GM19043 (cell line): Measurements from ENCODE around the gene SYT5.
"Not testable (repeated sequence)": the region's sequence is repeated elsewhere in the genome, so short reads cannot be mapped to it uniquely, and the experiment has no call there.

Experiments used
- ATAC-seq: cut with Tn5 transposase; IDR thresholded peaks from one replicate; pipeline ENCODE4 v1.9.1; 2021; ENCODE audit warnings: low read depth; ENCODE audit not compliant: unreplicated experiment

SYT5 gene

DNA sequence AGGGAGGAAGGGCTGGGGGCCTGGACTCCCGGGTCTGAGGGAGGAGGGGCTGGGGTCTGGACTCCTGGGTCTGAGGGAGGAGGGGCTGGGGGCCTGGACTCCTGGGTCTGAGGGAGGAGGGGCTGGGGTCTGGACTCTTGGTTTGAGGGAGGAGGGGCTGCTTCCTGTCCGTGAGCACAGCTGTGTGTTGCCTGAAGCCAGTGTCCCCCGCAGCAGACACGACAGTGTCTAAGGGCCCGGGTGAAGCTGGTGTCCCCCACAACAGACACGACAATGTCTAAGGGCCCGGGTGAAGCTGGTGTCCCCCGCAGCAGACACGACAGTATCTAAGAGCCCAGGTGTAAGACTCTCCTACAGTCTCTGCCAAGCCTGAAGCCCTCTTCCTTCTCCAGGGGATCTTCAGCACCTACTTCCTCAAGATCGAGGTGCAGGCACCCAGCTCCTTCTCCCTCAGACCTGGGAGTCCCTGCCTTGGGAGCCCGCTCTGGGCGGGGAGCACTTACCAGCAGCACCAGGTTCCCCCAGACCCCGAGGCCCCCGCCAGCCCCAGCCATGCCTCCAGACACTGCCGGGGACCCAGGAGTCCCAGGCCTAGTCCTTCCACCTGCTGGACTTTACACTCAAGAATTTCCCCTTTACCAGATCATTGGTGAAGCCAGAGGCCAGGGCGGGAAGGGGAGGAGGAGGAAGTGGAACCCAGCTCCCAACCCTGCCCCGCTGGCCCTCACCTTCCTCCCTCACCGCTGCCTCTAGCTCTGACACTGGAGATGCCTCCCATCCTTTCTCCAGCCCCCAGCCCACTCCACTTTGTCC is 29.0 kb upstream of the SYT5 start, which contains the start of gene PTPRH:
TSS of gene PTPRH (minus strand) at position 622 of the 813 bp plus-strand sequence. CDS start at position 554, 68 bp downstream.
- no peak for ATAC-seq

DNA sequence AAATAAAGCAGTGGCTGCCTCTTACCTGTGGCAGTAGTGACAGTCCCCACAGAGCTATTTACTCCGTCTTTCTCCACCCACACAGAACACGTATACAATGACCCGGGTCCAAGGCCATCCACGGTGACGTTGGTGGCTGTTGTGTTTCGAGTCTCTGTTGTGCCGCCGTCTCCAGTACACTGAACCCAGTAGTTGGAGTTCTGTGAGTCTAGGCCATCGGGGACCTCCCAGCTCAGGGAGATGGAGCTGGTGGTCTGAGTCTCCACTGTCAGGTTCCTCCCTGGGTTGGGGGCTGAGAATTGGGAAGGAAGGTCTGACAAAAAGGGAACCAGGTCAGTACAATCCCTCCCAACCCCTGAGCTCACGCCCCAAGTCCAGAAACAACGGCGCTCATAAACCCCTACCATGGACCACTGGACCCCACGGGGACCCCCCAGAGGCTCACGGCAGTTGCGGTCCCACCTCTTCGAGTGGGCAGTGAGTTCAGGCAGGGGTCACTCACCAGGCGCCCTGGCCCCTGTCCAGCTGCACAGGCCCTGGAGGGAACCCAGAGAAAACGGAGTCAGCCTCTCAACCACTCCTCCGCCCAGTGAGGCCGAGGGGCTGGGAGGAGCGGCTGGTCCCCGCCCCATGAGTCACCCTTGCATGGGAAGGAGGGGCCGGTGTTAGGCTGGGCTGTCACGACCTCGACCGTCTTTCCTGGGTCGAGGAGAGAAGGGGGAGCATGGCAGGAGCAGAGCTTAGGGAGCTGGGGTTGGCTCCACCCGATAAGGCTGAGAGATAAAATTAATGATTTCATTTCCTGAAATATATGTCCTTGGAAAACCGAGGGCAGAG is 26.8 kb upstream of the SYT5 start:
- ATAC-seq: no peak

DNA sequence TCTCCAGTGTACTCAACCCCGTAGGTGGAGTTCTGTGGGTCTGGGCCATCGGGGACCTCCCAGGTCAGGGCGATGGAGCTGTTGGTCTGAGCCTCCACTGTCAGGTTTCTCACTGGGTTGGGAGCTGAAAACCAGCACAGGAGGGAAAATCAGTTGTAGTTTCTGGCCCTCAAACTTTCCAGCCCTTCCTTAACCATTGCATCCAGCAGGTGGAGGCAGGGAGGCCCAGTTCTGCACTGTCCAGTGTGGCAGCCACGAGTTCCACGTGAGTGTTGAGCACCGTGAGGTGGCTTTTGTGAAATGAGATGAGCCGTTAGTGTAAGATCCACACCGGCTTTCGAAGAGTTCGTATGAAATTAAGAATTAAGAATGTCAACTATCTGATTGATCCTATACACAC is 22.1 kb upstream of the SYT5 start:
- not testable (repeated sequence) for ATAC-seq

DNA sequence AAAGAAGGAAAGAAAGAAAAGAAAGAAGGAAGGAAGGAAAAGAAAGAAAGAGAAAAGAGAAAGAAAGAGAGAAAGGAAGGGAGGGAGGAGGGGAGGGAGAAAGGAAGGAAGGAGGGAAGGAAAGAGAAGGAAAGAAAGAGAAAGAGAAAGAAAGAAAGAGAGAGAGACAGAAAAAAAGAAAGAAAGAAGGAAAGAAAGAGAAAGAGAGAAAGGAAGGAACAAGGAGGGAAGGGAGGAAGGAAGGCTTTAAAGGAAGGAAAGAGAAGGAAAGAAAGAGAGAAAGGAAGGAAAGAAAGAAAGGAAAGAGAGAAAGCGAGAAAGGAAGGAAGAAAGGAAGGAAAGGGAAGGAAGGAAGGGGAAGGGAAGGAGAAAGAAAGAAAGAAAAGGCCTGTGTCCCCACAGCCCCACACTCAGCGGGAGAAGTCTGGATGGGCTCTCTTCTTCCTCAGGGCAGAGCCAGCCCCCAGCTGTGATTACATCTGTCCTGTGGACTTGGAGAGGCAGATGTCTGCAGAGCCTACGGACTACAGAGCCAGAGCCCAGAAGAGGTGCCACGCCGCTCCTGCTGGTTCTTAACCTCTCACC is 19.6 kb upstream of the SYT5 start:
- ATAC-seq: no peak

DNA sequence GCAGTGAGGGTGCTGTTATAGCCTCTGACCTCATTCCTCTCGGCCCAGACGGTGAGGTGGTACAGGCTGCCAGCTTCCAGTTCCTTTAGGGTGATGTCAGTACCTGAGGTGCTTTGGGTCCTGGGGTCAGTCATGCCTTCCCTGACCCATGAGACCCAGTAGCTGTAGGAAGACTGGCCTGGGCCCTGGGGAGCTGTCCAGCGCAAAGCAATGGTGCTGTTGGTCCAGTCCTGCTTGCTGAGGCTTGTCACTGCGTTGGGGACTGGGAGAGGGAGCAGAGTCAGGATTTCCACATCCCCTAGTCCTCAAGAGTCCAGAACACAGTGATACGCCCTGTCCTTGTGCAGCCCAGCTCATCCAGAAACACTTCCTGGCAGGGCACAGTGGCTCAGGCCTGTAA is 18.6 kb upstream of the SYT5 start:
- ATAC-seq: no peak

DNA sequence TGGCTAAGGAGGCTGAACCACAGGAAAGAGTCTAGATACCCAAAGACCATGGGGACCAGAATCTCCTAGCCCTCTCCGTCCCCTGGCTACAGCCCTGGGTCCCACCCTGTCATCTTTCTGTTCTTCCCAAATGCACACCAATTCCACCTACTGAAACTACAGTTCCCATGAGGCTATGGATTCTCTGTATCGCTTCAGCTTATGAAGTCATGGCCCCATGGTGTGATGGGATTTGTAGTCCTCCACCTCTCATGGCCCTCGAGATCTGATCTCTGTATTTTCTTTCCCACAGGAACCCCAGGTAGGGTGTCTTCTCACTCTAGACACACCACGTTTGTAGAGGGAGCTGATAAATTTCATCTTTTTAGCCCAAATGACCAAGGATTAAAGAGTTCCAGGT is 17.4 kb upstream of the SYT5 start:
- no peak for ATAC-seq

DNA sequence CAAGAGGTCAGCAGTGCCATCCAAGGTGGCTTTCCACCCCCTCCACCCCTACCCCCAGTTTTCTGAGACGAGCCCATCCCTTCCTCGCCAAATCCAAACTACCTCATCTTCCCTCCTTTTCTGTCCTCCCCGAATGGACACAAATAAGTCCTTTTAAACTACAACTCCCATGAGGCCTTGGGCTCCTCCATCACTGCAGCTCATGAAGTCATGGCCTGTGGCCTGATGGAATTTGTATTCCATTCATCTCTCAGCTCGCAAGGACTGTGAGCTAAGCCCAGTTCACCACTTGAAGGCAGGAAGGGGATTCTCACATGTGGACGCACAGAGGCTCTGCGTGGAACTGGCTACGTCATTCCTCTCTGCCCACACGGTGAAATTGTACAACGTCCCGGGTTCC is 16.7 kb upstream of the SYT5 start:
- no peak for ATAC-seq

DNA sequence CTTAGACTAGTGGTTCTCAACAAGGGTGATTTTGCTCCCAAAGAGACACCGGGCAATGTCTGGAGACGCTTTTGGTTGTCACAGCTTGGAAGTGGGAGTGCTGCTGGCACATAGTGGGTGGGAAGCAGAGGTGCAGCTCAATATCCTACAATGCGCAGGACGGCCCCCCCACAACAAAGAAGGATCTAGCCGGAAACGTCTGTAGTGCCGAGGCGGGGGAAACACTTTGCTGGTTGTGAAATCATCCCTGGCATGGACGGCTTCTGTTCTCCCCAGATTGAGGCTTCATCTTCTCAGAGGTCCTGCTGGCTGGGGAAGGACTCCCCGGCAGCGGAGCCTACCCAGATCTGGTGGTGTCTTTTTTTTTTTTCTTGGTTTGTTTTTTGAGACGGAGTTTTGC is 13.4 kb upstream of the SYT5 start:
- ATAC-seq: no peak

DNA sequence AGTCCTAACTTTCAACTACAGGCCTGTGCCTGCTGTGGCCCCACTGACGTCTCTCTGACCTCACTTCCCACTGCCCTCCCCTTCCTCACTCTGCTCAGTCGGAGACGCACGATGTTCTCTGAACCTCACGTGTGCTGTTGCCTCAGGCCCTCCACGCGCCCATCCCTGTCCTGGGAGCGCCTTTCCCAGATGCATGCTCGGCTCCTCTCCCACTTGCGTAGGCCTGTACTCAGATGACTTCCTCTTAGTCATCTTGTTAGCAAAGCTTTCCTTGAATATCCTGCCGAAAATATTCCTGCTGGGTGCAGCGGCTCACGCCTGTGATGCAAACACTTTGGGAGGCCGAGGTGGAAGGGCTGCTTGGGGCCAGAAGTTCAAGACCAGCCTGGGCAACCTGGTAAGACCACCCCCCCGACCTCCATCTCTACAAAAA is 9.3 kb upstream of the SYT5 start:
- no peak for ATAC-seq

DNA sequence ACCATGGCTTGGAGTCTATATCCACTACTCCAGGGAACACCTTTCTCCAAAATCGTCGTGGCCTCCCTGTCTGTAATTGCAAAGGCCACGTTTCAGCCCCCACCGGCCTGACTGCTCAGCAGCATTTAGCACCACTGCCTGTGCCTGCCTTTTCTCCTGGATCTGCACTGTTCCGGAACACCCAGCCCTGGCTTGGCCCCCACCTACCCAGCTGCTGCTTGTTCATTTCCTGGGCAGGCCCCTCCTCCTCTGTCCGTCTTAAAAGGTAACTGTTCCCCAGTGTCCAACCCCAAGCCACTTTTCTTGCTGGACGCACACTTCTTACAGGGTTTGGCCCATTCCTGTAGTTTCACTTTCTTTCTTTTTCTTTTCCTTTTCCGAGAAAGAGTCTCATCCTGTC is 8.5 kb upstream of the SYT5 start:
- no peak for ATAC-seq

DNA sequence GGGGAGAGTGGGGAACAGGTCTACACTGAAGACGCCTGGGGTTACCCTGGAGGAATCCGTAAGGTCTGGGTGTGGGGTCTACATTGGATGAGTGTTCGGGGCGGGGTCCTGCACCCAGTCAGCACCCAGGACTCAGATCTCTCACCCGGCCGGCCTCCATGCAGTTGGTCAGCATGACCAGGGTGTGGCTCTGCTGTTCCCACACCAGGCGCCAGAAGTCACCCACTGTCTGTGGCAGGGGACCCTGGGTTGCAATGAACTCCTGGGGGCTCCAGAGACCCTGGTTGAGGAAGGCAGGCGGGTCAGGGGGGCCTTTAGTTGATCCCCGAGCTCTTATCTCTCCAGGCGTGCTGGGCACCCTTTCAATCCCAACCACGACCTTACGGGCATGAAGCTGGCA is 6.0 kb upstream of the SYT5 start:
- ATAC-seq: no peak

DNA sequence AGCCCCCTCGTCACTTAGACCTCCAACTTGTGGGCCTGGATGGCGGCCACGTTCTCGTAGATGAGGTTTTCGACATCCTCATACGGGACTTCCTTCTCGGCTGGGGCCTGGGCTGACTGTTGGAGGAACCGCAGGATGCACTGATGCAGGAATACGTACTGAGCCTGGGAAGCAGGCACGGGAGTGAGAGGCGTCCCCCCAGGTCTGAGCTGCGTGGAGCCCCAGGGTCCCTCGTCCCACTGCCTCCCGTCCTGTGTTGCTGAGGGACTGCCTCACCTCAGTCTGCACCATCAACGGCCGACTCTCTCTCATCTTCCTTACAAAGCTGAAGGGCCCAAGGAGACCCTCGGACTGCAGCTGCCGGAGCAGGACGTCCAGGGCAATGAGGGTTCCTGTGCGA is 1.7 kb upstream of the SYT5 start:
- ATAC-seq: no peak

DNA sequence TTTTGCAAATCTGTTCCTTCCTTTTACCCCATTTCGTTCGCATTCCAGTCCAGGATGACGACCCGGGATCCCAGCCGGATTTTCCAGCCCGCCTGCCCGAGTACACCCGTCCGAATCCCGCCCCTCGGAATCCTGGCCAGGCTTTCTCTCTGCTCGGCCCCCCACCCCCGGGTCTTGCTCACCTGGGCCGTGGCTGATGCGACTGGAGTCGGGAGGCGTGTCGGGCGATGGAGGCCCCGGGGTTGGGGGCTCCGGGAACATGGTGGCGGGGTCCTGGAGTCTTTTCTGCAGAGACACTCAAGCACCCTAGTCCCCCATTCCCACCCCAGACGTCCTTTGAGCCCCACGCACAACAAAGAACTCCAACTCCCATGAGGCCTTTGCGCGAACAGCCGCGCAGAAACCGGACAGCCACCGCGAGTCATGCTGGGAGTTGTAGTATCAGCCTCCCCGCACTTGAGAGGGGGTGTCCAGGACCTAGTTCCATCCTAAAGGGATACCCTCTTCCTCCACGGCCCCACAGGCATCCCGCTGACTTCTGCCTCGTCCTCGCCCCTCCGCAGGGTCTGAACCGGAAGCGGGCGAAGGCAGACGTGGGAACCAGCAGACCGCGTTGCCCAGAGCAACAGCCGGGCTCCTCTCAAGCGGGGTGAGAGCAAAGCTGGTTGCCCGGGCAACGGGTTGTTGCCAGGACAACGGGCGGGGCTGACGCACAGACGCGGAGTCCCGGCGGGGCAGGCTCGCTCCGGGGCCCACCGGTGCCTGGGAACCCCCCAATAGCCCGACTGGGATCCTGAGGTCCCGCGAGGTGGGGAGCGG is 1.1 kb downstream of the SYT5 start:
- ATAC-seq: no peak

DNA sequence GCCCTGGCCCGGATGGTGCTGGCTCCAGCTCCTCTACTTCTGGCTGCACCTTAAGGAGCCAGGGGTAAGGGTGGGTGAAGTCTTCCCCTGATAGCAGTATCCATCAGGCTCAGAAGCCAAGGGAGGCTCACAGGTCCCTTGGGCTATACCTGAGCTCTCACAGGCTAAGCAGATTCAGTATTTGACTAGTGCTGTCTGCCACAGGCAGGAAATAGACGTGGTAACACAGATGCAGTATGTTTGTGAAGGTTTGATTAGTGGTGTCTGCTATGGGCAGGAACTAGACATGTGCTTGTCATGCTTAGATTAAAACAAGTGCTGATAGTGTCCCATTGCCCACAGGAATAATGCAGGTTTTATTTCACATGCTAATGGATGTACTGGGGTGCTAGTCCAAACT is 4.0 kb downstream of the SYT5 start:
- ATAC-seq: no peak

DNA sequence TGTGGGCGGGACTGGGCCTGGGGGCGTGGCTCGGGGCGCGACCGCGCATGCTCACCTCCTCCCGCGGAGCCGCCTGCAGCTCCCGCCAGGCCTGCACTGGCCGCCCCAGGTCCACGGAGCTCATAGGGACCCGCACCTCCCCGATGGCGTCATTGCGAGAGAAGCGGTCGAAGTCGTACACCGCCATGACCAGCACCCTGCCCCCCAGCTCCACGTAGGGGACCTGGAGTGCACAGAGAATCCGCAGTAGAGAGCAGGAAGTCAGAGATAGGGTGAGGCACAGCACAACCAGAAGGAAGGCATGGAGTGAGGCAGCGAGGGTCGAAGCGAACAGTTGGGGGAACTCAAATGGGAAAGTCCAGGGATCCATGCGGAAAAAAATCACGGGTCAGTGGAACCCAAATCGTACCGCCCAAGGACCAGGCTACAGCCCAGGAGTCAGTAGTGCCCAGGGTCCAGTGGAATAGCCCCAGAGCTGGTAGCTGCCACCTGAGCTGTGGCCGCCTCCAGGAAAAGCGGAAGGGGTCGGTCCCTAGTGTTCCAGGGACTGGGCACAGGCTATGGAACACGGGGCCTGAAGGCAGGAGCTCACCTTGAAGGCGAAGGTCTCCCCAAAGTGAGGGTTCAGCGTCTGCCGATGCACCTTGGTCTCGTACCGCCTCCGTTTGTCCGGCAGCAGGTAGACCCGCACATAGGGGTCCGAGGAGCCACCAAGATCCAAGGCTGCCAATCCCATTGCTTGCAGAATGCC is 4.8 kb downstream of the SYT5 start:
- ATAC-seq: no peak

DNA sequence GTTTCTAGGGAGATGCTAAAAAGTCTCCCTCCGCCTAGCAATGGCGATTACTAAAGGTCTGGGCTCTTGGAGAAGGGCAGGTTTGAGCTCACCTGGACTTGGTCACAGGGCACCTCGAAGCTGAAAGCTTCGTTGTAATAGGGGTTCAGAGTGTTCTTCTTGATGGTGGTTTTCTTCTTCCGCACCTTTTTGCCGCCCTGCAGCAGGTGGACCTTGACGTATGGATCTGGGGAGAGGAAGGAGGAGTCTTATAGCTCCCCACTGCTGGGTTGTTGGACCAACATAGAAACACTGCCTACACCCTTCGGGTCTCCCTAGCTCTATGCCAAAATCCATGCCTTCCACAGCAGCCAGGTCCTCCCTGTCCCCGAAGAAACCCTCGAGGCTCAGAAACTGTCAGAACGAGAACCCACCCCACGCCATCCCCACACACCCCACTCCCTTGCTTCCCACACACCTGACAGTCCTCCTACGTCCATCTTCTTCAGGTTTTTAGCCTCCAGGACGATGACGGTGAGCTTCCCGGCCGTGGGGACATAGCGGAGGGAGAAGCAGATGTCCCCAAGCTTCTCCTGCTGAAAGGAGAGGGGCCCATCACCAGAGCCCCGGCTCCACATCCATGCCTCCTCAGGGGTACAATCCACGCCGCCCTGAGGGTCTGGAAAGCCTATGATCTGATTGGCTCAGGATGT is 5.5 kb downstream of the SYT5 start:
- ATAC-seq: no peak

DNA sequence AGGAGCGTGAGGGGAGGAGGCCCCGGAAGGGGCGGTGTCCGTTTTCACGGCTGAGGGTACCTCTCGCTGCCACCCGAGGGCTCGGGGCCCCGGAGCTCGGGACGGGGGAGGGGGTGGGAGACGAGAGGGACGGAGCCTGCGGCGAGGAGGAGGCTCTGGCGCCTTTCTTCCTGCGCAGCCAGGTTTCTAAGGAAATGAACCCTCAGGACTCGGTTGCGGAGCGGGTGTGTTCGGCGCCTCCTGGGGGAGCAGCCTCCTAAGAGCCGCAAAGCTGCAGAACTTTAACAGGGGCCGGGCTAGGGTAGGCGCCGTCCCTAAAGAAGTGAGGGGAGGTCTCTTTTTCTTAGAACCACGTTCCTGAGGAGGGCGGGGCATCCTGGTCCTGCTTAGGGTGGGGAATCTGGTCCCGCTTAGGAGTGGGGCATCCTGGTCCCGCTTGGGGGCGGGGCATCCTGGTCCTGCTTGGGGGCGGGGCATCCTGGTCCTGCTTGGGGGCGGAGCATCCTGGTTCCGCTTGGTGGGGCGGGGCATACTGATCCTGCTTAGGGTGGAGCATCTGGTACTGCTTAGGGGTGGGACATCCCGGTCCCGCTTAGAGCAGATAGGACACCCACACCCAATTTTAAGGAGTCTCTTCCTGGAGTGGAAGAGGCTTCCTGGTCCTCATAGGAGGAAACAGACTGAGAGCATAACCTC is 6.2 kb downstream of the SYT5 start:
- ATAC-seq: no peak

DNA sequence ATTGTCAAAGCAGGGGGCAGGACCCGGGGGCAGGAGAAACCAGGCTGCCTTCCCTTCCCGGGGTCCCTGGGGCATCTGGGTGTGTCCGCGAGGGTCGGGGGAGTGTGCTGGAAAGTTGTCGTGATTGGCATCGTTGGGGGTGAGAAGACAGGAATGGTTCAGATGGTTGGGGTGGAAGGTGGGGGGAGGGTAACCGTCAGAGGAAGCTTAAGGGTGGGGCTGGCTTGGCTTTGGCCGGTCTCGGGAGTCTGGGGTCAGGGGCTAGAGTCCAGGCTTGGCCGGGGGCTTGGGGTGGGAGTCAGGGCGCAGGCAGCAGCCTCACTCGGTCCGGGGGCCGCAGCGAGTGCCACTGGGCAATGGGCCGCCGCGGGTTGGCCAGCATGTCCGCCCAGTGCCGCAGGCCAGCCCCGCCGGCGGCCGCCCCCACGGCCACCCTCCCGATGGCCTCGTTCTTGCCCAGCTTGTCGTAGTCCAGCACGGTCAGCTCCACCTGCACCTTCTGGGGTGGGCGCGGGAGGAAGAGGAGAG is 6.8 kb downstream of the SYT5 start:
- no peak for ATAC-seq
